Islet of Langerhans (tissue), 1 donor: ENCODE measurements around the gene NME8.

Source experiments
- FAIRE-seq: peaks from one replicate; lab custom pipeline; 2011; peaks lifted over from hg19 to GRCh38; lab: Jason Lieb, UNC

Gene NME8

GRCh38 chr7:37942934-37943610 is 94.7 kb downstream of the NME8 start:
- FAIRE-seq = no peak

GRCh38 chr7:37943905-37944736 is 95.7 kb downstream of the NME8 start:
- no peak for FAIRE-seq

- no peak for FAIRE-seq
Observed at GRCh38 chr7:37944737-37945054, 96.3 kb downstream of the NME8 start.

GRCh38 chr7:37945336-37945735 is 96.9 kb downstream of the NME8 start:
- no peak for FAIRE-seq

GRCh38 chr7:37947138-37947940 is 98.9 kb downstream of the NME8 start:
- no peak for FAIRE-seq

GRCh38 chr7:37947941-37948210 is 99.5 kb downstream of the NME8 start:
- FAIRE-seq = no peak
